HL-60/S4 treated with phorbol 12-myristate 13-acetate at 8.2 ng/mL for 4 days and 3 days (cell line): Measurements from ENCODE around the gene STARD9.
"Not testable (repeated sequence)": the region's sequence is repeated elsewhere in the genome, so short reads cannot be mapped to it uniquely, and the experiment has no call there.

ENCODE experiments used
- in situ Hi-C: fragments of 300-500 bp; cut with MboI; formaldehyde crosslinking; loops from 2 replicates; pipeline ENCODE4 v1.15.0; 2022; ENCODE audit warnings: low sequenced_read_pairs

Gene STARD9

GRCh38 chr15:42623951-42624350 is 48.5 kb downstream of the STARD9 start:
- in situ Hi-C loops = no loop called here

GRCh38 chr15:42627485-42627884 is 52.1 kb downstream of the STARD9 start:
- in situ Hi-C loops = no loop called here

GRCh38 chr15:42628761-42629160 is 53.4 kb downstream of the STARD9 start:
- in situ Hi-C loops = no loop called here

- in situ Hi-C loops = no loop called here
Observed at GRCh38 chr15:42632105-42632675, 56.8 kb downstream of the STARD9 start.

GRCh38 chr15:42640109-42640508 is 64.7 kb downstream of the STARD9 start:
- in situ Hi-C loops = no loop called here

GRCh38 chr15:42650208-42651066 is 75.0 kb downstream of the STARD9 start:
- in situ Hi-C loops = no loop called here

GRCh38 chr15:42665827-42666226 is 90.4 kb downstream of the STARD9 start:
- in situ Hi-C loops = no loop called here

- in situ Hi-C loops = no loop called here
Observed at GRCh38 chr15:42667855-42668254, 92.4 kb downstream of the STARD9 start.

- in situ Hi-C loops = no loop called here
Observed at GRCh38 chr15:42670451-42670850, 95.0 kb downstream of the STARD9 start.

GRCh38 chr15:42672444-42672843 is 97.0 kb downstream of the STARD9 start:
- in situ Hi-C loops = no loop called here

- in situ Hi-C loops = no loop called here
Observed at GRCh38 chr15:42674472-42674871, 99.1 kb downstream of the STARD9 start.

GRCh38 chr15:42675021-42675420 is 99.6 kb downstream of the STARD9 start:
- in situ Hi-C loops = no loop called here

- in situ Hi-C loops = no loop called here
Observed at GRCh38 chr15:42679285-42680141, 104.1 kb downstream of the STARD9 start.

GRCh38 chr15:42680142-42680482 is 104.7 kb downstream of the STARD9 start:
- in situ Hi-C loops = not testable (repeated sequence)

GRCh38 chr15:42681119-42681518 is 105.7 kb downstream of the STARD9 start:
- in situ Hi-C loops = no loop called here

- in situ Hi-C loops = no loop called here
Observed at GRCh38 chr15:42686281-42686680, 110.9 kb downstream of the STARD9 start.

- in situ Hi-C loops = no loop called here
Observed at GRCh38 chr15:42687740-42688139, 112.3 kb downstream of the STARD9 start.

GRCh38 chr15:42688301-42688700 is 112.9 kb downstream of the STARD9 start:
- in situ Hi-C loops = no loop called here

GRCh38 chr15:42691308-42691707 is 115.9 kb downstream of the STARD9 start:
- in situ Hi-C loops = no loop called here

- in situ Hi-C loops = no loop called here
Observed at GRCh38 chr15:42691770-42692169, 116.4 kb downstream of the STARD9 start.

GRCh38 chr15:42692536-42692935 is 117.1 kb downstream of the STARD9 start:
- in situ Hi-C loops = no loop called here

- in situ Hi-C loops = no loop called here
Observed at GRCh38 chr15:42692997-42693396, 117.6 kb downstream of the STARD9 start.
